Uterus (tissue), 2 donors: Measurements from ENCODE around the gene ERICH6.

Source experiments
- CTCF ChIP-seq, 4 experiments: fragments of 200-600 bp in 2 of 4; fragments of 450-650 bp in 2 of 4; sonication (generic) in 2 of 4; IDR thresholded peaks; one replicate each; pipeline ENCODE4 v1.5.1; 2016 to 2019; ENCODE audit warnings: antibody characterized with exemption in 4 of 4, mild to moderate bottlenecking in 2 of 4, moderate library complexity in 1 of 4
- POLR2A ChIP-seq, 2 donors: fragments of 450-650 bp; IDR thresholded peaks; one replicate each; pipeline ENCODE4 v1.6.1; 2016; ENCODE audit warnings: antibody characterized with exemption in 2 of 2, mild to moderate bottlenecking in 1 of 2, moderate library complexity in 1 of 2

GRCh38 chr3:150733936-150734794, 30.4 kb upstream of the ERICH6 start:
- TF ChIP-seq POLR2A (IDR thresholded peaks at IDR 0.05) (no peak), CTCF (IDR thresholded peaks at IDR 0.05) (no peak)
